ENCODE data around the gene TNFRSF13B. TPM values are rescaled to one million over a fixed set of nuclear protein-coding genes. Genes with fewer than 3 reads are reported as not detected.

The TNFRSF13B gene
- total RNA-seq, 1 experiment from 2014 or later, result not detected

DNA sequence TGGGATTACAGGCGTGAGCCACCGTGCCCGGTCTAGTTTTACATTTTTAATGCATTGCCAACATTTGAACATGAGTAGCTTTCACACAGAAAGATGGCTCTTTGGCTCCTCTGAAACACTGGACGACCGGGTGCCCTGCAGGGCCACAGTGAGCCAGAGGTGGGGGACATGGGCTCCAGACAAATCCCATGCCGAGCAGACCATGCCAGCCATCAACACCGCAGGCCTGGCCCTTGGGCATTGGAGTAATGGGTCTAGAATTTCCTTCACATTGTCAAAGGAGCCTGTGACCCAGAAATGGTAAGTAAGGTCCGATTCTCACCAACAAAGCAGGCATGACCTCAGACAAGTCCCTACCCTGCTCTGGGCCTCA is 48.9 kb upstream of the TNFRSF13B start:
- Histone ChIP-seq H2AFZ (ENCODE audit: low read length) (no peak overlapping the region), H3K4me1 (ENCODE audit: insufficient read depth, low read length) (peaks cover 34% of the 10 kb centered on the region), H3K9me3 (ENCODE audit: low read length) (no peaks in the 10 kb centered on the region), H3K79me2 (ENCODE audit: low read length) (peaks cover 22% of the 10 kb centered on the region; the same call in 1 of the 2 replicates), H3K9ac (ENCODE audit: low read length) (no peak overlapping the region), H3K27ac (ENCODE audit: low read length) (no peak overlapping the region), H3F3A (ENCODE audit: low read length, unreplicated experiment) (no peaks in the 10 kb centered on the region), H4K20me1 (ENCODE audit: low read length) (no peaks in the 10 kb centered on the region), H3K4me3 (ENCODE audit: low read length) (no peak overlapping the region), H3K36me3 (ENCODE audit: low read depth, low read length) (no peaks in the 10 kb centered on the region), H3K4me2 (ENCODE audit: low read length) (no peak overlapping the region), H3K9me2 (replicated peaks; ENCODE audit: low read length) (no peaks in the 10 kb centered on the region), H3K27me3 (ENCODE audit: low read length) (no peaks in the 10 kb centered on the region)
- ChIA-PET POLR2A (ENCODE audit: unreplicated experiment) (interaction anchor here (0.7 kb wide), 1 partner anchor 70 kb away, joined by 3 read pairs; no protein-coding TSS in a partner anchor), CTCF (no interaction called here)
- intact Hi-C loops (cut with micrococcal nuclease), result no loop called here
- TF ChIP-seq EZH2 (IDR thresholded peaks at IDR 0.05; ENCODE audit: low read length, unreplicated experiment) (no peak), CTCF (conservative IDR thresholded peaks at IDR 0.05; ENCODE audit: low read depth, low read length) (no peak), EZH2phosphoT487 (IDR thresholded peaks at IDR 0.05; ENCODE audit: borderline replicate concordance, low read length) (no peak)
- ATAC-seq, result no peak
- no peak for DNase-seq
- BruUV-seq (replicated peaks), result no TSS peak

GRCh38 chr17:17019891-17020456 is 48.1 kb upstream of the TNFRSF13B start:
- H3K4me3 ChIP-seq (ENCODE audit: low read length), result no peak overlapping the region
- POLR2A ChIA-PET (ENCODE audit: unreplicated experiment), result no interaction called here
- BruUV-seq (replicated peaks), result no TSS peak
- H3K9me2 ChIP-seq (replicated peaks; ENCODE audit: low read length), result no peaks in the 10 kb centered on the region
- TF ChIP-seq CTCF (conservative IDR thresholded peaks at IDR 0.05; ENCODE audit: low read depth, low read length), result no peak
- TF ChIP-seq EZH2 (IDR thresholded peaks at IDR 0.05; ENCODE audit: low read length, unreplicated experiment), result no peak
- TF ChIP-seq EZH2phosphoT487 (IDR thresholded peaks at IDR 0.05; ENCODE audit: borderline replicate concordance, low read length), result no peak
- peaks cover 30% of the 10 kb centered on the region for H3K79me2 ChIP-seq (ENCODE audit: low read length)
- H4K20me1 ChIP-seq (ENCODE audit: low read length), result no peaks in the 10 kb centered on the region
- no peaks in the 10 kb centered on the region for H3F3A ChIP-seq (ENCODE audit: low read length, unreplicated experiment)
- H3K9ac ChIP-seq (ENCODE audit: low read length), result no peak overlapping the region
- H2AFZ ChIP-seq (ENCODE audit: low read length), result no peak overlapping the region
- H3K36me3 ChIP-seq (ENCODE audit: low read depth, low read length), result no peaks in the 10 kb centered on the region
- CTCF ChIA-PET, result no interaction called here
- no peaks in the 10 kb centered on the region for H3K27me3 ChIP-seq (ENCODE audit: low read length)
- H3K9me3 ChIP-seq (ENCODE audit: low read length), result no peaks in the 10 kb centered on the region
- H3K4me2 ChIP-seq (ENCODE audit: low read length), result no peak overlapping the region
- DNase-seq (no peak), ATAC-seq (no peak)
- intact Hi-C loops (cut with micrococcal nuclease), result no loop called here
- no peak overlapping the region for H3K27ac ChIP-seq (ENCODE audit: low read length)
- H3K4me1 ChIP-seq (ENCODE audit: insufficient read depth, low read length), result peaks cover 38% of the 10 kb centered on the region

DNA sequence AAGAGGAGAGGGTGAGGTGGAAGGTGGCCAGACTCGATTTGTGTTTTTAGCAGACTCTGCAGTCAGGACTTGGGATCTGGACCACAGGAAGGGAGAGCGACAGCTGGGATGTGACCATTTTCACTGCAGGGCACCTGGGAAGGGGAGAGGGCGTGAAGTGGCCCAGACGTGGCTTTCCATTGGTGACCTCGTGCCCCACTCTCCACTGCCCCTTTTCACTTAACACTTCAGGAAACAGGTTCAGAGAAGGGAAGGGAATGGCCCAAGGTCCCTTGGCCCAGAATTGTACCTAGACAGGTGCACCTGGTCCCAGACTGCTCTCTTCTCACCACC is 47.5 kb upstream of the TNFRSF13B start:
- POLR2A ChIA-PET (ENCODE audit: unreplicated experiment), result no interaction called here
- no TSS peak for BruUV-seq (replicated peaks)
- no peak overlapping the region for H3K4me2 ChIP-seq (ENCODE audit: low read length)
- no peaks in the 10 kb centered on the region for H3K36me3 ChIP-seq (ENCODE audit: low read depth, low read length)
- H3F3A ChIP-seq (ENCODE audit: low read length, unreplicated experiment), result no peaks in the 10 kb centered on the region
- H2AFZ ChIP-seq (ENCODE audit: low read length), result no peak overlapping the region
- peaks cover 31% of the 10 kb centered on the region for H3K79me2 ChIP-seq (ENCODE audit: low read length)
- no peaks in the 10 kb centered on the region for H3K9me3 ChIP-seq (ENCODE audit: low read length)
- no peaks in the 10 kb centered on the region for H4K20me1 ChIP-seq (ENCODE audit: low read length)
- H3K4me3 ChIP-seq (ENCODE audit: low read length), result no peak overlapping the region
- DNase-seq (no peak), ATAC-seq (no peak)
- H3K27me3 ChIP-seq (ENCODE audit: low read length), result no peaks in the 10 kb centered on the region
- intact Hi-C loops (cut with micrococcal nuclease), result no loop called here
- no peak overlapping the region for H3K9ac ChIP-seq (ENCODE audit: low read length)
- no peaks in the 10 kb centered on the region for H3K9me2 ChIP-seq (replicated peaks; ENCODE audit: low read length)
- CTCF ChIA-PET, result no interaction called here
- H3K4me1 ChIP-seq (ENCODE audit: insufficient read depth, low read length), result peaks cover 43% of the 10 kb centered on the region
- peak overlapping the region; percentile 96 for H3K27ac ChIP-seq (ENCODE audit: low read length)
- TF ChIP-seq EZH2phosphoT487 (IDR thresholded peaks at IDR 0.05; ENCODE audit: borderline replicate concordance, low read length) (no peak), EZH2 (IDR thresholded peaks at IDR 0.05; ENCODE audit: low read length, unreplicated experiment) (no peak), CTCF (conservative IDR thresholded peaks at IDR 0.05; ENCODE audit: low read depth, low read length) (no peak)
